Hepatocyte (in vitro differentiated cells): ENCODE measurements around the gene NLK. TPM values are rescaled to one million over a fixed set of nuclear protein-coding genes. Genes with fewer than 3 reads are reported as not detected.
"Not testable (repeated sequence)": the region's sequence is repeated elsewhere in the genome, so short reads cannot be mapped to it uniquely, and the experiment has no call there.

Source experiments
- DNase-seq: peaks from one replicate; pipeline ENCODE4 v3.0.0-alpha.2; 2016; ENCODE audit warnings: low spot score
- H2AFZ ChIP-seq: fragments of 200-600 bp; sonication (generic); 2 replicates; pipeline ENCODE4 v1.6.0; 2016; ENCODE audit warnings: antibody characterized with exemption, mild to moderate bottlenecking
- H3K27ac ChIP-seq: fragments of 200-600 bp; sonication (generic); 2 replicates; pipeline ENCODE4 v1.5.1; 2016; ENCODE audit warnings: mild to moderate bottlenecking
- H3K27me3 ChIP-seq: fragments of 200-600 bp; sonication (generic); 2 replicates; pipeline ENCODE4 v1.6.1; 2016
- H3K36me3 ChIP-seq: fragments of 200-600 bp; sonication (generic); replicated peaks from 2 replicates; pipeline ENCODE4 v1.5.1; 2016; ENCODE audit warnings: low read depth; ENCODE audit not compliant: insufficient read depth
- H3K4me1 ChIP-seq: fragments of 200-600 bp; sonication (generic); 2 replicates; pipeline ENCODE4 v1.5.1; 2016; ENCODE audit warnings: mild to moderate bottlenecking, moderate library complexity; ENCODE audit not compliant: insufficient read depth
- H3K4me2 ChIP-seq: fragments of 200-600 bp; sonication (generic); 2 replicates; pipeline ENCODE4 v1.6.0; 2016
- H3K4me3 ChIP-seq: fragments of 200-600 bp; sonication (generic); 2 replicates; pipeline ENCODE4 v1.5.1; 2016; ENCODE audit warnings: mild to moderate bottlenecking
- H3K79me2 ChIP-seq: fragments of 200-600 bp; sonication (generic); 2 replicates; pipeline ENCODE4 v1.6.0; 2017; ENCODE audit warnings: mild to moderate bottlenecking
- H3K9me2 ChIP-seq: fragments of 200-600 bp; sonication (generic); replicated peaks from 2 replicates; pipeline ENCODE4 v1.6.0; 2017; ENCODE audit warnings: mild to moderate bottlenecking; ENCODE audit not compliant: insufficient read depth
- H3K9me3 ChIP-seq: fragments of 200-600 bp; sonication (generic); 2 replicates; pipeline ENCODE4 v1.5.1; 2016; ENCODE audit warnings: low read depth, mild to moderate bottlenecking
- H4K20me1 ChIP-seq: fragments of 200-600 bp; sonication (generic); 2 replicates; pipeline ENCODE4 v1.6.0; 2016; ENCODE audit warnings: mild to moderate bottlenecking; ENCODE audit not compliant: insufficient read depth, poor library complexity, severe bottlenecking
- CTCF ChIP-seq: fragments of 200-600 bp; sonication (generic); IDR thresholded peaks from 2 replicates; pipeline ENCODE4 v1.5.1; 2016; ENCODE audit warnings: antibody characterized with exemption, mild to moderate bottlenecking; ENCODE audit not compliant: poor library complexity
- EZH2 ChIP-seq: fragments of 200-600 bp; sonication (generic); IDR thresholded peaks from 2 replicates; pipeline ENCODE4 v1.6.1; 2016; ENCODE audit warnings: antibody characterized with exemption, mild to moderate bottlenecking, borderline replicate concordance
- EZH2phosphoT487 ChIP-seq: fragments of 200-600 bp; sonication (generic); IDR thresholded peaks from one replicate; pipeline ENCODE4 v1.6.1; 2018; ENCODE audit warnings: antibody characterized with exemption, mild to moderate bottlenecking, low read depth, moderate library complexity; ENCODE audit not compliant: unreplicated experiment, severe bottlenecking
- WGBS: methylation state at CpG from one replicate; pipeline ENCODE4 v1.1.6; 2016; ENCODE audit warnings: low lambda C conversion rate; ENCODE audit errors: missing lambda C conversion rate; 5-methylcytosine and 5-hydroxymethylcytosine counted together
- polyA plus RNA-seq: library from polyadenylated mRNA; unstranded; fragments of >200 nt; fragmentation: Nextera tagmentation; extraction: Ambion mirVana; gene quantifications from 2 replicates; pipeline ENCODE4 v1.2.1, GENCODE V29; 2016
- total RNA-seq: library from RNA; depleted of rRNA; stranded (reverse); fragments of >200 nt; gene quantifications from 2 replicates; pipeline ENCODE4 v1.2.3, GENCODE V29; 2014

The NLK gene
- total and polyA plus RNA-seq, 2 experiments from 2014 or later = 5.2 to 24.9 TPM

- not testable (repeated sequence) for H3K27ac ChIP-seq, DNase-seq, H4K20me1 ChIP-seq, H3K4me3 ChIP-seq, H3K4me2 ChIP-seq, H3K9me3 ChIP-seq, H3K9me2 ChIP-seq, H2AFZ ChIP-seq, H3K27me3 ChIP-seq, H3K36me3 ChIP-seq, H3K4me1 ChIP-seq, H3K79me2 ChIP-seq
- WGBS = 66% methylated on average over 13 of the region's 13 CpGs
Measured at GRCh38 chr17:28236033-28236653, 193.7 kb downstream of the NLK start.

- not testable (repeated sequence) for H3K36me3 ChIP-seq, H3K79me2 ChIP-seq, H3K27ac ChIP-seq, H3K9me3 ChIP-seq, H3K4me3 ChIP-seq, H4K20me1 ChIP-seq, H2AFZ ChIP-seq, H3K4me1 ChIP-seq, H3K27me3 ChIP-seq, DNase-seq, H3K4me2 ChIP-seq, H3K9me2 ChIP-seq
- WGBS = 75% methylated on average over 21 of the region's 21 CpGs
Measured at GRCh38 chr17:28238547-28239270, 196.2 kb downstream of the NLK start.

GRCh38 chr17:28239271-28239624 lies 196.8 kb downstream of the NLK start:
- Histone ChIP-seq H3K4me3 (no peak overlapping the region), H3K9me3 (no peaks in the 10 kb centered on the region), H4K20me1 (no peaks in the 10 kb centered on the region), H3K36me3 (no peaks in the 10 kb centered on the region), H3K27me3 (no peaks in the 10 kb centered on the region), H3K9me2 (no peaks in the 10 kb centered on the region), H3K4me2 (no peak overlapping the region), H2AFZ (no peak overlapping the region), H3K27ac (no peak overlapping the region), H3K79me2 (no peaks in the 10 kb centered on the region), H3K4me1 (no peaks in the 10 kb centered on the region)
- TF ChIP-seq CTCF = no peak
- no peak for TF ChIP-seq EZH2phosphoT487
- no peak for TF ChIP-seq EZH2
- DNase-seq = no peak
- WGBS = 40% methylated on average over 3 of the region's 3 CpGs

GRCh38 chr17:28240688-28241340 lies 198.3 kb downstream of the NLK start:
- TF ChIP-seq CTCF = no peak
- TF ChIP-seq EZH2phosphoT487 = no peak
- TF ChIP-seq EZH2 = no peak
- no peaks in the 10 kb centered on the region for H3K27me3 ChIP-seq
- 73% methylated on average over 8 of the region's 8 CpGs for WGBS
- H3K4me3 ChIP-seq = no peak overlapping the region
- H3K9me3 ChIP-seq = no peaks in the 10 kb centered on the region
- no peak overlapping the region for H3K4me2 ChIP-seq
- no peaks in the 10 kb centered on the region for H3K79me2 ChIP-seq
- H4K20me1 ChIP-seq = no peaks in the 10 kb centered on the region
- H3K36me3 ChIP-seq = no peaks in the 10 kb centered on the region
- no peak overlapping the region for H3K27ac ChIP-seq
- H2AFZ ChIP-seq = no peak overlapping the region
- H3K9me2 ChIP-seq = no peaks in the 10 kb centered on the region
- H3K4me1 ChIP-seq = no peaks in the 10 kb centered on the region
- no peak for DNase-seq
